Fibroblast of the conjunctiva (primary cell): ENCODE measurements around the gene KCNMA1.
A peak's percentile ranks its signal among the peaks of the same experiment; 100 is the strongest.
"Not testable (repeated sequence)": the region's sequence is repeated elsewhere in the genome, so short reads cannot be mapped to it uniquely, and the experiment has no call there.

Experiments
- DNase-seq: peaks from one replicate; pipeline ENCODE4 v3.0.0-alpha.2; 2010; ENCODE audit warnings: low read depth

KCNMA1 gene

GRCh38 chr10:77604063-77604462 lies 33.5 kb downstream of the KCNMA1 start:
- DNase-seq = no peak

GRCh38 chr10:77603534-77603927 lies 34.1 kb downstream of the KCNMA1 start:
- DNase-seq = no peak

- no peak for DNase-seq
Observed at GRCh38 chr10:77602913-77603533, 34.6 kb downstream of the KCNMA1 start.

- no peak for DNase-seq
Observed at GRCh38 chr10:77602231-77602912, 35.2 kb downstream of the KCNMA1 start.

- DNase-seq = no peak
Observed at GRCh38 chr10:77601488-77601887, 36.1 kb downstream of the KCNMA1 start.

GRCh38 chr10:77600640-77601039 lies 37.0 kb downstream of the KCNMA1 start:
- DNase-seq = no peak

GRCh38 chr10:77599651-77600050 lies 38.0 kb downstream of the KCNMA1 start:
- no peak for DNase-seq

GRCh38 chr10:77598606-77599005 lies 39.0 kb downstream of the KCNMA1 start:
- DNase-seq = no peak

- no peak for DNase-seq
Observed at GRCh38 chr10:77597560-77597959, 40.0 kb downstream of the KCNMA1 start.

GRCh38 chr10:77594471-77594783 lies 43.2 kb downstream of the KCNMA1 start:
- no peak for DNase-seq

GRCh38 chr10:77593771-77594470 lies 43.7 kb downstream of the KCNMA1 start:
- DNase-seq = no peak

- DNase-seq = peak; percentile 74
Observed at GRCh38 chr10:77592946-77593636, 44.5 kb downstream of the KCNMA1 start.

GRCh38 chr10:77592510-77592909 lies 45.1 kb downstream of the KCNMA1 start:
- no peak for DNase-seq

- no peak for DNase-seq
Observed at GRCh38 chr10:77591238-77591880, 46.2 kb downstream of the KCNMA1 start.

- no peak for DNase-seq
Observed at GRCh38 chr10:77590344-77591237, 47.0 kb downstream of the KCNMA1 start.

- not testable (repeated sequence) for DNase-seq
Observed at GRCh38 chr10:77589703-77590102, 47.9 kb downstream of the KCNMA1 start.

- DNase-seq = no peak
Observed at GRCh38 chr10:77588886-77589285, 48.7 kb downstream of the KCNMA1 start.

GRCh38 chr10:77587416-77587790 lies 50.2 kb downstream of the KCNMA1 start:
- DNase-seq = no peak

GRCh38 chr10:77586719-77587415 lies 50.7 kb downstream of the KCNMA1 start:
- peak; percentile 92 for DNase-seq

- DNase-seq = no peak
Observed at GRCh38 chr10:77584938-77585337, 52.7 kb downstream of the KCNMA1 start.

- no peak for DNase-seq
Observed at GRCh38 chr10:77583527-77583926, 54.1 kb downstream of the KCNMA1 start.
